ENCODE measurements around the gene LLGL1.
A peak's percentile ranks its signal among the peaks of the same experiment; 100 is the strongest.

LLGL1 gene

DNA sequence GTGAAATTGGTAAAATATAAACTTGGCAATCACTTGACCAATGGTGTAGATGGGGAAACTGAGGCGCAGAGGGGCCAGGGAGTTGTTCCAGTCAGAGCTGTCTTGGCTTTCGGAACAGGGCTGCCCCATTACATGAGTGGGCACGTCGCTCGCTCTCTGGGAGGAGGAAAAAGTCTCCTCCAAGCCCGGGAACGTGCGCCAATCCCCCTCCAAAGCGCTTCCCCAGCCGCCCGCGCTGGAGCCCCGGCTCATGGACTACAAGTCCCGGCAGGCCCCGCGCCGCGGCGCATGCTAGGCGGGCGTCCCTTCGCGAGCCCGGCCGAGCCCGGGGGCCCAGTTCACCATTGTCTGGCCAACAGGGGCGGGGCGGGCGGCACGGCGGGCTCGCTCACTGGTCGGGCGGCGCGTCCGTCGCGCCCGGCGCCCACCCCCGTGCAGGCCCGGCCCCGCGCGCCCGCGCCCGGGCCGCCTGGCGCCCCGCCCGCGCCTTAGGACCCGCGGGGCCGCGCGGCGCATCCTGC lies at the start of gene LLGL1:
TSS of gene LLGL1 (plus strand) at position 515 of the 521 bp plus-strand sequence. CDS start 48 bp downstream, outside the sequence.
- DNase-seq, result peak; percentile 95

DNA sequence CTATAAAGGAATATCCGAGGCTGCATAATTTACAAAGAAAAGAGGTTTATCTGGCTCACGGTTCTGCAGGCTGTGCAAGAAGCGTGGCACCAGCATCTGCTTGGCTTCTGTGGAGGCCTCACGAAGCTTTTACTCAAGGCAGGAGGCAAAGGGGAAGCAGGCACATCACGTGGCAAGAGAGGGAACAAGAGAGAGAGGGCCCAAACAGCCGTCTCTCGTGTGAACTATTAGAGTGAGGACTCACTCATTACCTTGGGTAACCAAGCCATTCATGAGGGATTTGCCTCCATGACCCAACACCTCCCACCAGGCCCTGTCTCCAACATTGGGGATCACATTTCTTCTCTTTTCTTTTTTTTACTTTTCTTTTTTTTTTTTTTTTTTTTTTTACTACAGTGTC lies 49.3 kb upstream of the LLGL1 start:
- no peak for DNase-seq

DNA sequence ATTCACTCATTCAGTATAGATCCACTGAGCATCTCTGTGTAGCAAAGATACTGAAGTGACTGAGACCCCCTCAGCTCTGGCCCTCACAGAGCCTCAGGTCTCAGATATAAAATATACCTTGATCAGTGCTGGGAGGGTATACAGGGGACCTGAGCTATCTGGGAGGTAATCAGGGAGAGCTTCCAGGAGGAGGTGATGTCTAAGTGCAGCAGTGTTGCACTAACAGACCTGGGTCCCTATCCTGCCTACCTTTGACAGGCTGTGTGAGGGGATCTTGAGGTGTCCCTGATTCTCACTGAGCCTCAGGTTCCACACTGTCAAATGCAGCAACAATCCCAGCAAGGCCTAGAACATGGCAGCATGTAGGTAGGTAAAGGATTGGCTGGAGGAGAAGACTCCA lies 48.3 kb upstream of the LLGL1 start:
- no peak for DNase-seq

DNA sequence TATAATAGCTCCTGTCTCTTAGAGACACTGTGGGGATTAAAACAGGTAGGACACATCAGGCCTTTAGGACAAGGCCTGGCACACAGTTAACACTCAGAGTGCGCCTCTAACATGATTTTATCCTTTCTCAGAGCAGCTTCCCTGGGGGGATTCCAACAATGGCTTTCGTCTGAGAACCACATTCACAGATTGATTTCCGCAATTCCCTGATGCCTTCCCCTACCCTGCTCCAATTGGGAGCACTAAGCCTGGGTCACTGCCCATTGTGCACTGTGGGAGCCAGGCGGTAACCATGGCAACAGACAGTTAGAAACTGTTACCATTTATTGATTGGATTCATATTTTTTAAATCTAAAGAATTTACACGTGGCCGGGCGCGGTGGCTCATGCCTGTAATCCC lies 47.7 kb upstream of the LLGL1 start:
- no peak for DNase-seq

DNA sequence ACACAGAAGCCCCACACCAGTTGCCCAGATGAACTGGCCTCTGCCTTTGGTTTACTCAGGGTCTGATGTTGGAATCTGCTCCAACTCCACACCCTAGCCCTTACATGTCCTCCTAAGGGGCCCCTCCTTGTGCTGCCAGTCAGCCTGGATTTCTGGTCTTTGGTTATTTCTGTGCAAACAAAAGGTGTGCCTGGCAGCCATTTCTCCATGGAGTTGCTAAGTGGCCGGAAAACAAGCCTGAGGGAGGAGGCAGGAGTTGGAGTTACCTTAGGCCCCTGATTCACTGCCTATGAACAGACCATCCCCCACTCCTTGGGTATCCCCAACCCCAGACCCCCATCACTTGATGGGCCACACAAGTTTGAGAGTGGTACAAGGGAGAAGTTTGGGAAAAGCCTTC lies 46.2 kb upstream of the LLGL1 start:
- DNase-seq, result no peak

DNA sequence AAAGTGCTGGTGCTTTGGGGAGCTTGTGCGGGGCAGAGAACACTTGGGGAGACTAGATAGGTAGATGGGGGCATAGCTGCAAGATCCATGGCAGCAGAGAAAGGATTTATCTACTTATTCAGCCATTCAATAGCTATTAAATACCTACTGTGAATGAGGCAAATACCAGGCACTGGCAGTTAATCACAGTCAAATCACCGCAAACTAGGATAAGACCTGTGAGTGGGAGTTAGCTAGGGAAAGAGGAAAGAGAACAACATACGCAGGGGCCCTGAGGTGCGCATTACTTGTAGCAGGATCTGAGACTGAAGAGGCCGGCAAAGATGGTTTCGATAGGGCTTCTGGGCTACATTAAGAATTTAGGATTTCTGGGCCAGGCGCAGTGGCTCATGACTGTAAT lies 45.6 kb upstream of the LLGL1 start:
- no peak for DNase-seq

DNA sequence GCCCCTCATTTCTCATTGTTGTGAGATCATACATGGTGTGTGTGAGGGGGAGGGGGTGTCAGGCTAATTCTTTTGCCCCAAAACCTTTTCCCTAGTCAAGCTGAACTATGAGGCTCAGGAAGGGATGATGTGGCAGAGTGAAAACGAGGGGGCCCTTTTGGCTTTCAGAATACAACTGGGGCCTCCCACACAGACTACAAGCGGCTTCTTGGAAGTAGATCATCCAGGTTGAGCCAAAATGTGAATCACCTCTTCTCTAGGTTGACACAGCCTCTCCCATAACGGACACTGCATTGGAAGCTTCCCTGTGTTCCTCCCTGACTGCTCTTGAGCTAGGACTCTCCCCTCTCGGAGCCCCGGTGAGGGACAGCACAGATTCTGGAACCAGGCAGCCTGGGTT lies 44.1 kb upstream of the LLGL1 start:
- peak; percentile 78 for DNase-seq

DNA sequence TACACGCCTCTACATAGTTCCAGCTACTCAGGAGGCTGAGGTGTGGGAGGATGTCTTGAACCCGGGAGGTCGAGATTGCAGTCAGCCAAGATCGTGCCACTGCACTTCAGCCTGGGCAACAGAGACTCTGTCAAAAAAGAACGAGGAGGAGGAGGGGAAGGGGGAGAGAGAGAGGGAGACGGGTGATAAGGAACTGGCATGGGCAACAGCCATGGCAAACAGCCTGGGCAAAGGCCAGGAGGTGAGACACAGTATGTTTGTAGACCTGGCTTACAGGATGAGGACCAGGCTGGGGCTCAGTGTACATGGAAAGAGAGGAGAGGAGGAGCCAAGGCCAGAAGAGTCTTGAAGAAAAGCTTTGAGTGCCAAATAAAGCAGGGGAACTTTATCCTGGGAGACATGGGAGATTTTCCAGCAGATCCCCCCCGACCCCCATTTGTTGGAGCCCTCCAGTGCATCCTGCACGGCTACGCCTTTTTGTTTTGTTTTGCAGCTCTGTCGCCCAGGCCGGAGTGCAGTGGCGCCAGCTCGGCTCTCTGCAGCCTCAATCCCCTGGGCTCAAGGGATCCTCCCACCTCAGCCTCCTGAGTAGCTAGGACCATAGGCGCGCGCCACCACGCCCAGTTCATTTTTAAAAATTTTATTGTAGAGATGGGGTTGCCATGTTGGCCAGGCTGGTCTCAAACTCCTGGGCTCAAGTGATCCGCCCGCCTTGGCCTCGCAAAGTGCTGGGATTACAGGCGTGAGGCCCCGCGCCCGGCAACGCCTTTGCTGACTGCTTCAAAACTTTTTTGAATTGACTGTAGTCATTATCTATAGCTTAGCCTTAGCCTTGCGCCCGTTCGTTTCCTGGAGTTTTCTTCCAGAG lies 43.1 kb upstream of the LLGL1 start:
- no peak for DNase-seq

DNA sequence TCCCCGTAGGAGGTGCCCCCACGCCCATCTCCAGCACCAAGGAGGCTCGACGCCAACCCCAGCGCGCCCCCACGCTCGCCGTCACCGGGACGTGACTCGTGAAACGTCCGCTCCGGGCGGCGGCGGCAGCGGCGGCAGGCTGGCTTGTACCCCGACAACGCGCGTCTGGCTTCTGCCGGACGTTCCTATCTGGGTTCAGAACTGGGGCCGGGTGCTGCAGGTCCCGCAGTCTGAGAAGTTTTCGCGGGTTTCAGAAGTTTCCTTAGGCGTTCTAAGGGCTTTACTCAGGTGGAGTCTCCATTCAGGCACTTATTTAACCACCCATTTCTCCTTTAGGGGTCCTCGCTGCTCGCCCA lies 42.5 kb upstream of the LLGL1 start:
- peak; percentile 83 for DNase-seq

DNA sequence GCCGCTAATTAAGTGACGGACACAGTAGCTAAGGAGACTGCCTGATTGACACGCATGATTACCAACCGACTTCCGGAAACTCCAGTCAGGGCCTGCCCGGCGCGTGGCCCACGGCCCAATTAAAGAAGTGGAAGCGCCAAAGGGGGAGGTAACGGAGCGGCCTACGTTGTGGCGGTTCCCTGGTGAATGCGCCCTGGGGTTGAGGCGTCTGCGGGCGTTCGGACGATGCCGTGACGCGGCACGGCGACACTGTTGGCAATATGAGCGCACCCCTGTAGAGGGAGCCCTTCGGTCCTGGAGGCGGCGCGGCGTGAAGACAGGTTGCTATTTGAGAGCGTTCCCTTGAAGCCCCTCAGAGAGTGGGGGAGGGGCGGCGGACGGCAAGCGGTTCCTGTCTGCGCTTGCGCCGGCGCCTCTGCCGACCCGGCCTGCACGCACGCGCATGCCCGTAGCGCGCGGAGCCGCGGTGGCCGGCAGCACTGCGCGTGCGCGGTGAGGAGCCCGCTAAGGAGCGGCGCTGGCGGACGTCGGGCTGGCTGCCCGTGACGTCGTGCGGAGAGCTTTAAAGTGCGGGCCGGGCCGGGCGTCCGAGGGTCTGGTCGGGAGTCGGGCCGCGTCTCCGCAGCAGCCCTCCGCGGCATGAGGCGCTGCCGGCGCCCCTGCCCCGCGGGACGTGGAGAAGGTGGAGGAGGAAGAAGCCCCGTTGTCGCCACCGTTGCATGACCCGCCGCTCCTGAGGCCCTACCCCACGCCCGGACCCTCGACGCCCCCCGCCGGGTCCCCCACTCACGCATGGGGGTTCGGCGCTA lies 41.9 kb upstream of the LLGL1 start, which contains the start of gene ALKBH5:
TSS of gene ALKBH5 (plus strand) at position 495 of the 809 bp plus-strand sequence. CDS start 416 bp downstream, outside the sequence.
- peak; percentile 98 for DNase-seq

DNA sequence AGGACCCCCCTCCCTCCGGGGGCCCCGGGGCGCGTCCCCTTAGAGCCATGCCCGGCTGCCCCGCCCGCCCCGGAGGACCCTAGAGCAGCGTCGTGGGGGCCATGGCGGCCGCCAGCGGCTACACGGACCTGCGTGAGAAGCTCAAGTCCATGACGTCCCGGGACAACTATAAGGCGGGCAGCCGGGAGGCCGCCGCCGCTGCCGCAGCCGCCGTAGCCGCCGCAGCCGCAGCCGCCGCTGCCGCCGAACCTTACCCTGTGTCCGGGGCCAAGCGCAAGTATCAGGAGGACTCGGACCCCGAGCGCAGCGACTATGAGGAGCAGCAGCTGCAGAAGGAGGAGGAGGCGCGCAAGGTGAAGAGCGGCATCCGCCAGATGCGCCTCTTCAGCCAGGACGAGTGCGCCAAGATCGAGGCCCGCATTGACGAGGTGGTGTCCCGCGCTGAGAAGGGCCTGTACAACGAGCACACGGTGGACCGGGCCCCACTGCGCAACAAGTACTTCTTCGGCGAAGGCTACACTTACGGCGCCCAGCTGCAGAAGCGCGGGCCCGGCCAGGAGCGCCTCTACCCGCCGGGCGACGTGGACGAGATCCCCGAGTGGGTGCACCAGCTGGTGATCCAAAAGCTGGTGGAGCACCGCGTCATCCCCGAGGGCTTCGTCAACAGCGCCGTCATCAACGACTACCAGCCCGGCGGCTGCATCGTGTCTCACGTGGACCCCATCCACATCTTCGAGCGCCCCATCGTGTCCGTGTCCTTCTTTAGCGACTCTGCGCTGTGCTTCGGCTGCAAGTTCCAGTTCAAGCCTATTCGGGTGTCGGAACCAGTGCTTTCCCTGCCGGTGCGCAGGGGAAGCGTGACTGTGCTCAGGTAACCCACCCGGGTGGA lies 41.0 kb upstream of the LLGL1 start:
- DNase-seq, result peak; percentile 78

DNA sequence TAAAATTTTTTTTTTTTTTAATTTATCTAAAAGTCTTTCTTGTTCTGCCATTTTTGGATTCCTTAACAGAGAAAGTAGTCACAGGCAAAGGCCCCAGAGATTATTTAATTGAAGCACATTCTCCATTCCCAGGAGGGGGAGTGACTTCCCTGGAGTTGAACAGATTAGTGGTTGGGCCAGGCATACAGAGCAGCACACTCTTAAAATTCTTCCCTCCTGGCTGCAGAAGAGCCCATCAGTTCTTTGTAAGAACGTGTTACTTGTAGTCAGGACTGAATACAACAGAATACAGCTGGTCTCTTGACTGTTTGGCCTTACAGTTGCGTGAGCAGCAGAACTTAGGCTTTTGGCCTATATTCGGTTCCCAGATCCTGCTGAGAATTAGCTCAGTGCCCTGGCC lies 40.0 kb upstream of the LLGL1 start:
- DNase-seq, result no peak

DNA sequence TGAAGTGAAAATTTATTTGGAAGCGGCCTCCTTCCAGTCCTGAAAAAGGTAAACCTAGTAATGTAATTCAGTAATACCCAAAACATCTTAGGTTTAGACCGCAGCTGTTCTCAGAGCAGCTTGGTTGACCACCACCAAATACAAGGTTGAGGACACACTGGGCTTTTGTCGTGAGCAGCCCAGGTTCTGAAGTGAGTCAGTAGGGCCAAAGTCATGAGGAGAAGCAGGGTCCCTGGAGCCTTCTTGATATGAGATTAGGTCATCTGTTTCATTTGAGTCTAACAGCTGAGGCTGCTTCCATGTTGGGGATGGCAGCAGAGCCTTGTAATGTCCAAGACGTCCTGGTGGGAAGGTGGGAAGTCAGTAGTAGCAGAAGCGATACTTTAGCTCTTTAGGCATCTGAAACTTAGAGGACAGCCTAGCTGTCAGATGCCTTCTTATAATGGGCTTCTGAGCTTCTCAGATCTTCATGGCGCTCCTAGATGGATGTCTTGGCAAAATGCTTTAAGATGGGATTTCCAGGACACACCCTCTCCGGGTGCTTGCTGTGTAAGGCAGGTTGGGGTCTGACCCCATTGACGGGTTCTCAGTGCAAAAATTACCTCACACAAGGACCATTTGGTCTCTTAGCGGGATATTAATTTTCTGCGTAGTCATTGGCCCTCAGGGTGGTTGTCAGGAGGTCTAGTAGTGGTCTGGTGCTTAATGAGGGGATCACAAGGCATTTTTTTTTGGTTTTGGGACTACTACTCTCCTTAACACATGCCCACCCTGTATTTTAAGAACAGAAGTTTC lies 39.4 kb upstream of the LLGL1 start:
- DNase-seq, result no peak

DNA sequence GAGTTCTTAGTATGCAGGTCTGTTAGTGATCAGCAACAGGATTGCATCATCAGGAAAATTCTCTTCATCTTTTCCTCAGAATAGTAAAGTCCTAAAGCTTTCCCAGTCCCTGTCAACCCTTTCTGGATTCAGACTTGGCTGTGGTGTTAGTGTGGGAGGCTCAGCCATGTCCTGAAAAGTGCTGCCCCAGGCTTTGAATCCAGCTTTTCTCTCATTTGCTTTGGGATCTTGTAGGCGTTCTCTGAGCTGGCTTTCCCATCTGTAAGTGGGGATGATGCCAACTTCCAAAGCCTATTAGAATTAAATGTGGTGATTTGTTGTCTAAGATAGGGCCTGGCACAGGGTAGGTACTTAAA lies 38.8 kb upstream of the LLGL1 start:
- DNase-seq, result no peak

DNA sequence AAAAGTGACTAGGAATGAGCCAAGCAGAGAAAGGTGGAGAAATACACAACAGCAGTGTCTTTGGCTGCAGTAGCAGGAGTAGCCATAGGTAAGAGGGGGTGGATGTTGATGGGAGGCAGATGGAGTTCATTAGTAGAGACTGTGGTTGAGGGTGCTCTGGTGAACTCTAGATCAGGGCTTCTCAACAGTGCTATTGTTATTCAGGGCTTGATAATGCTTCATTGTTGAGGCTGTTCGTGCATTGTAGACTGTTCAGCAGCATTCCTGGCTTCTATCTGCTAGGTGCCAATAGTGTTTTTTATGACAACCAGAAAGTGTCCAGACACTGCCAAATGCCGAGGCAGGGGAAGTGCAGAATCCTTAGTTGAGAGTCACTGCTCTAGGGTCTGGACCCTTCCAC lies 38.2 kb upstream of the LLGL1 start:
- DNase-seq, result no peak

DNA sequence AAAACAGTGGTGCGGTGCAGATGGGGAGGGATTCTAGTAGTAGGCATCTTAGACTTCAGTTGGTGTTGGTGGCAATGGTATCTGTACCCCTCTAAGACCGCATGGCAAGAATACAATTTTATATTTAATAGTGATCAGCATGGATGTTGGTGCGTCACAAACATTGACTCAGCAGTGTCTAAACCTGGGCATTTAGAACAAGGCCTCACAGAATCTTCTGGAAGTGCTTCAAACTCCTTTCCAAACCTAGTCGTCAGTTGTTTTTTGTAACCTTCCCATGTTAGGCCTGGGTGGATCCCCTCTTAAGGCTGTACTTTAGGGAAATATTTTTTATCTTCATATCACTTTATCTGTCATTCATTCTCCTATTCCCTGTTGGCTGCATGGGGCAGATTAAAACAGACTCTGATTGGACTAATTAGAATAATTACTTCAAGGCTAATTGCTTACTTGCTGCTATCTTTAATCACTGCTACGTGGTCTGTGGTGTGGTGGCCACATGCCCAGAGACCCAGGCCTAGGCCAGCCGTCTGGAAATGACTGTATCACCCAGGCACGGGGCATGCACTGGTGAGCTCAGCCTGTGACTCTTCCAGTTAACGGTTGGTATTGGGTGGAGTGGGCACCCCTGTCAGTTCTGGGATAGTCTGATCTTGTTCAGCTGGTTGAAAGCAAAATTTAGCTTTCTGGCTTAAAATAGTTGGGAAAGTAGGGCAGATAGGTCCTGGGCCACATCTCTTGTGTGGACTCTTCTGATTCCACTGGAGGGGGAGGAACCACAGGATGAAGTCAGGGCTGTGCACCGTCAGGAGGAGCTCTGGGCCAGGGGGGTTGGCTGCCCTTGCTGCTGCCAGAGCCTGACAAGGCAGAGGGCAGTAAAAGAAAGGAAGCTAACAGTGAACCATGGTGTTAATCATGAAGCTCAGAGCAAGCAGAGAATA lies 37.3 kb upstream of the LLGL1 start:
- DNase-seq, result peak; percentile 39

DNA sequence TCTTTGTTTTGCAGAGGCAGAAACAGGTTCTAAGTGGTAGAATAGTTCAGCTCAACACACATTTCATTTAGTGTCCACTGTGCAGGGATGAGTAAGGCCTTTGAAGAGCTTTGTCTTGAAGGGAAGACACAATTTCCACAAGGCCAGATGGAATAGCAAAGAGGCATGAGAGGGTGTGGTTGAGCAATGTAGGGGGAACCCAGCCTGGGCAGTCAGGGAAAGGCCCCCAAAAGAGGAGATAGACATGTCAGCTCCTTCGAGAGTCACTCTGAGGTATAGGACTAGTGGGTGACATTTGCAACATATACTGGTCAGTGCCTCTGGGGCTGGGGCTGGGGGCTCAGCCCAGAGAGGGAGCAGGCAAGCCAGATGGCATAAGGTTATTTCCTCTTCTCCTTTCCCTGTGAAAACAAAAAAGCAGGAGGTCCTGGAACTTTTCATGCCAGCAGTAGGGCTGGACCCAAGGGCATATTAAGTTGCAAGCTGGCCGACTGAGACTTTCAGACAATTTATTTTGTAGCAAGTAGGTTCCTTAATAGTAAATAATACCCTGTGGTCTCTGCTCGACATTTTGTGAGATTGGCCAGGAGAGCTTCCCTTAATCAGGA lies 34.7 kb upstream of the LLGL1 start:
- no peak for DNase-seq

DNA sequence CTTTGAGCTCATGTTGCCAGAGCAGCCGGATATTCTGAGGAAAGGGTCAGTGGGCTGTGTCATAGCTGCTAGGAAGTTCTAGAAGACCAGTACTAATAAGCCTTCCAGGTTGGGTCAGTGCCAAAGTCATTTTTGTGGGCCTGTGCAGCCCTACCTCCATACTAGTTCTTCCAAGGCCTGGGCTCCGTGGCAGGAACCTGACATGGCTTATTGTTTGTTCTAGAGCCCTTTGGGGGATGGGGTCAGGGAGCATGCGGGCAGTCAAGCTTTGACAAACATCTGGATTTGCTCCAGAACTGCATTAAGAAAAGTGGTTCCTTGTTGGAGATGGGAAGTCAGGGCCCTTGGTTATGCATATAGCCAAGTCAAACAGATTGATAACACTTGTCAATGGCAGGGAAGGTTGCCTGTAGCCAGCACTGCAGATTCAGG lies 34.2 kb upstream of the LLGL1 start:
- no peak for DNase-seq

DNA sequence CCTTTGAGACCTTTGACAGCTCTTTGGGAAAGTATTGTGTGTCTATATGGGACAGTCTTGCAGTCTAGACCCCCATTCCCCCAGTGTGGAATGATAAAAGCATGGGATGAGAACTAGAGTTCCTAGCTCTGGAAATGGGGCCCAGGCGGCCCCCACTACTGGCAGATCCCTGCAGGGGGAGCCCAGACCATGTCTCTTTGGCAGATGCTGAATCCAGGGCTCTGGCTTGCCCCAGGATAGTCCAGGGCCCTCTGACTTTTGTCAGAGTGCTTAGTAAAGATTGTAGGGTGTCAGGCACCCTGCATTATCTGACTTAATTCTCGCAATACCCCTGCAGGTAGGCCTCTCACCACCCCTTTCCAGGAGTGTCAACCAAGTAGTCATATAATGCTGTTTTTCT lies 33.5 kb upstream of the LLGL1 start:
- DNase-seq, result no peak

DNA sequence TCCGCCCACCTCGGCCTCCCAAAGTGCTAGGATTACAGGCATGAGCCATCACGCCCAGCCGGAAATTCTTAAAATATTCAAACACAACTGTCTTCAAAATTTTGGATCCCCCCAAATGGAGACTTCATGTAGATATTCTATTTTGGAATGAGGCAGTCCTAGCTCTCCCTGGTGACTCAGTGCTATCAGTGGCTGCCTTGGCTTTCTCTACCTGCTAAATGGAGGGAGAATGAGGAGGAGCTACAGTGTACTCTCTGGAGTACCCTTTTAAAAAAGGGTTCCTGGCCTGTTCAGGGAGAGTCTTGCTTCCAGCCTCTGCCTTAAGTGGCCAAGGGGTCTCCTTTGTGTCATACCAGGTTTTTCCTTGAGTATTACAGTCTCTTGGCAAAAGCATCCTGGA lies 31.0 kb upstream of the LLGL1 start:
- DNase-seq, result no peak

Measured in stimulated activated CD4-positive, alpha-beta T cell treated with anti-CD3 and anti-CD28 coated beads, Interleukin-1b, Interleukin-23, amount 100 ng/mL, for 48 hours (primary cell).